Hindlimb muscle (tissue), 1 donor: Measurements from ENCODE around the gene PBX1. TPM values are rescaled to one million over a fixed set of nuclear protein-coding genes. Genes with fewer than 3 reads are reported as not detected.
A peak's percentile ranks its signal among the peaks of the same experiment; 100 is the strongest.
"Not testable (repeated sequence)": the region's sequence is repeated elsewhere in the genome, so short reads cannot be mapped to it uniquely, and the experiment has no call there.

Experiments used
- DNase-seq: peaks from one replicate; pipeline ENCODE4 v3.0.0-alpha.2; 2013
- polyA plus RNA-seq: library from polyadenylated mRNA; unstranded; fragments of 120-200 nt; gene quantifications from one replicate; pipeline ENCODE4 v1.2.1, GENCODE V29; 2013; ENCODE audit not compliant: insufficient read length

The PBX1 gene
- polyA plus RNA-seq, 1 donor: 55.4 TPM

- DNase-seq: no peak
These were observed 85.3 kb downstream of the PBX1 start for GRCh38 chr1:164644268-164644667.

DNA sequence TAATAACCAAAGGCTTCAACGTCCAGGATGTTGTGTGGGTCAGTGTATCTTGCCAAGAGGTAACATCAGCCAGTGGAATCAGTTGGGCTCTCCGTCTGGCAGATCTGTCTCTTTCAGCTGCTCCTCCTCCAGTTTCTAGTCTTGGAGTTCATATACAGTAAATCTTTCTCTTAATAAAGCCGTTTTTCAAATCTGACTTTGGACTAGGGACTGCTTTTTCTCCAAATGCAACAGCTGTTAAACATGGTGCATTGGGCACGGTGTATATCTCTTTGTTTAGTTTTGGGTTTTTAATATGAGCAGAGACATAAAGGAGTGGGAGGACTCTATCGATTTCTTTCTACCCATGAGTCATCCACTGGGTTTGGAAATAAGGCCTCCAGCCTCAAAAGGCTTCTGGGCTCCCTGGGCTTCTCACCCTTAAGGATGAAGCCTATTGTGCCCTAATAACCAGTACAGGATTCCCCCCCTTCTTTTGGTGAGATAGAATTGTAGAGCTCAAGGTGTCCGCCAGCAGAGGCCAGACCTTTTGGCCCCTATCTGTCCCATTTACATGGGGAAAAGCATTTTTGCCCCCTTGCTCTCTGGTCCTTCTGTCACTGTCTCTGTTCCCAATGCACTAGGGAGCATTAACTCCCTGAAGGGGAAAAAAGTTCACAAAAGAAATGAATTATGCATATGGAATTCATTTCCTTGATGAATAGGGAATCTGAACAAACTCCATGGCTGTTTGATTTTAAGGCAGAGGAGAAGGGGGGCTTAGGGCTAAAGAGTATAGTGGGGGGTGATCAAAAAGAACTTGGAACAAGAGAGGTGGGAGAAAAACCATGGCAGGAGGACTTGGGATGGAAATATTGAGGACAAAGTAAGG lies 86.0 kb downstream of the PBX1 start:
- DNase-seq: peak; percentile 59

DNA sequence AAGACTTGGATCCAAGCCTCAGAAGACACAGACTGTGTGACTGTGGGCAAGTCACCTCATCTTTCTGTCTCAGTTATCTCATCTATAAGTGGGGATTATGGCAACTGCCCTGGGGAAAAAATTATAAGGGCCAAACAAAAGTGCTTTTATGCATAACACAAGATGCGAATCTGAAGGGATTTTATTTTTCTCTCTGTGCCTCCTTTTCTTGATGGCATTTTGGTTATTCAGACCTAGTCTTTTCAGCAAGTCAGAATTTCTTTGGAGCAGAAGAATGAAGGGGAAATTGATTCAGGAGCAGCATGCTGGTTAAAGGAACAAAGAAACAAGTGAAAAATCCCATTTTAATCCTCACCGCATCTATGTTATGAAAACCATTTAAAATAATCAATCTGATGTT lies 86.9 kb downstream of the PBX1 start:
- no peak for DNase-seq

DNA sequence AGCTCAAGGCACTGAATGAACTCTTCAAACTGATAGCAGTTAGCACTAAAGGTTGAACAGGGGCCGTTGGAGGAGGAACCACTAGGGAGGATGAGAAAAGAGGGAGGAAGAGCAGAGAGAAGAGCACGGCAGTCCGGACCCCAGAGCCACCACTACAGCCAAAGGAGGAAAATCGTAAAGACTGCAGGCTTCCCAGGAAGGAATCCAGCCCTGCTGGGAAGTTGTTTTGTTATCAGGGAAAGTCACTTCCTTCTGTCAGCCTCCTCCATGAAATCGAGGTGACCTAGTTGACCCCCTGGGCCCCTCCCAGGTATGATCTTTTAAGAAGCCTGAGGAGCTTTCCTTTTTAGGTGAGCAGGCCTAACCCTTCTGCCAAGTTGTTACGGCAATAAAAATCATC lies 88.2 kb downstream of the PBX1 start:
- DNase-seq: no peak

GRCh38 chr1:164648636-164649035 lies 89.7 kb downstream of the PBX1 start:
- no peak for DNase-seq

DNA sequence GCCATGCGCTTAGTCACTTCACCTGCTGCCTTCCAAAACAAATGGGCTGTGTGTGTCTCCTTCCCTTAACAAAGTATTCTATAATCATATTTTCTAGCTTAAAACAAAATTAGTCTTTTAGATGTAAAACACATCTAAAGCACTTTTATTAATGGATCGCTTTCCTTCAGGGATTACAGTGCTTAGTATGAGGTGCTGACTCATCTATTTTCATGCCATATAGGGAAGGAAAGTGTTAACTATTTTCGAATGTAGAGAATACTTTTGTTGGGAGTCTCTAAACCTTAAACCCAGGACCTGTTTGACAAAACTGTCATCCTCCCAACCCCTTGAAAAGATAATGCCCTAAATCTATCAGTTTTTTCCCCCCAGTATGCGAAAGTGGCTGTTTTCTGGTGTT lies 90.2 kb downstream of the PBX1 start:
- DNase-seq: no peak

DNA sequence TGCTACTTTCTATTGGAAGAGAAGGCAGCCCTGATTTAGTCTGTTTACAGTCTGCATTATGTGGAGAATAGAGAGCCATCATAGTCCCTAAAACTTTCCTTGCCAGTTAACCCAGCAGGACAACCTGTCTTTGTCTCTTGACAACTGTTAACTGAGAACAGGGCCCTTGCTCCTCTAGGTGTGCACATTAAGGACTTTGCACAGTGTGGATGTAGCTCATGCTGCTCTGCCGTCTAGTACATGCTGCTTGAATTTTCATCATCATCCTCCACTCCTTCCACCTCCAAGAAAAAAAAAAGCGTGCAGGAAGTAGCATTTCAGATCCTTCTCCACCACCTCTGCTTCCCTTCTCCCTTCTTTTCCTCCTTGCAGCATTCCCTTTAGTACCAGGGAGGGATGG lies 91.5 kb downstream of the PBX1 start:
- no peak for DNase-seq

- DNase-seq: no peak
These were observed 92.5 kb downstream of the PBX1 start for GRCh38 chr1:164651351-164651951.

DNA sequence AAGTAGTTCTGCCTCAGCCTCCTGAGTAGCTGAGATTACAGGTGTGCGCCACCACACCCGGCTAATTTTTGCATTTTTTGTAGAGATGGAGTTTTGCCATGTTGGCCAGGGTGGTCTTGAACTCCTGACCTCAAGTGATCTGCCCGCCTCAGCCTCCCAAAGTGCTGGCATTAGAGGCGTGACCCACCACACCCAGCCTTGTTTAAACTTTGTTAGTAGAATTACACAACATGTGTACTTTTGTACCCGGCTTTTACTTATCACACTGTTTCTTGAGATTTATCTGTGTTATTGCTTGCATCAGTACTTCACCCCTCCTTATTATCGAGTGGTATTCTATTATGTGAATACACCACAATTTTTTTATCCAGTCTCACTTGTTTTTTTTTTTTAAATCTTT lies 94.0 kb downstream of the PBX1 start:
- DNase-seq: not testable (repeated sequence)

DNA sequence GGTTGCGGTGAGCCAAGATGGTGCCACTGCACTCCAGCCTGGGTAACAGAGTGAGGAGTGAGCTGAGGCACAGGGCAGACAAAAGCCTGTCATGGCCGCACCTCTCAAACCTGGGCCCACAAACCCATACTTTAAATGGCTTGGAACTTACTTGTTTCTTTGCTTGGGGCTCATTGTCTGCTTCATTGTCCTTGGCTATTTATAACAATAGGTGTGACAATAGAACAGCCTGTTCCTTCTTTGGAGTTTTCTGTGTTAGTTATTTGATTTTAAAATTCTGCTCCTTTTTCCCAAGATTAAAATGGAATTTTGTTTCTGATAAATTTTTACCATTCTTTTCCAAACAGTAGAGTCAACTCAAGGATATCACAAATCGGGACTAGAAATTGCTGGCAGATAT lies 94.7 kb downstream of the PBX1 start:
- DNase-seq: no peak

- DNase-seq: no peak
These were observed 95.2 kb downstream of the PBX1 start for GRCh38 chr1:164654200-164654599.

GRCh38 chr1:164658864-164659263 lies 99.9 kb downstream of the PBX1 start:
- no peak for DNase-seq

DNA sequence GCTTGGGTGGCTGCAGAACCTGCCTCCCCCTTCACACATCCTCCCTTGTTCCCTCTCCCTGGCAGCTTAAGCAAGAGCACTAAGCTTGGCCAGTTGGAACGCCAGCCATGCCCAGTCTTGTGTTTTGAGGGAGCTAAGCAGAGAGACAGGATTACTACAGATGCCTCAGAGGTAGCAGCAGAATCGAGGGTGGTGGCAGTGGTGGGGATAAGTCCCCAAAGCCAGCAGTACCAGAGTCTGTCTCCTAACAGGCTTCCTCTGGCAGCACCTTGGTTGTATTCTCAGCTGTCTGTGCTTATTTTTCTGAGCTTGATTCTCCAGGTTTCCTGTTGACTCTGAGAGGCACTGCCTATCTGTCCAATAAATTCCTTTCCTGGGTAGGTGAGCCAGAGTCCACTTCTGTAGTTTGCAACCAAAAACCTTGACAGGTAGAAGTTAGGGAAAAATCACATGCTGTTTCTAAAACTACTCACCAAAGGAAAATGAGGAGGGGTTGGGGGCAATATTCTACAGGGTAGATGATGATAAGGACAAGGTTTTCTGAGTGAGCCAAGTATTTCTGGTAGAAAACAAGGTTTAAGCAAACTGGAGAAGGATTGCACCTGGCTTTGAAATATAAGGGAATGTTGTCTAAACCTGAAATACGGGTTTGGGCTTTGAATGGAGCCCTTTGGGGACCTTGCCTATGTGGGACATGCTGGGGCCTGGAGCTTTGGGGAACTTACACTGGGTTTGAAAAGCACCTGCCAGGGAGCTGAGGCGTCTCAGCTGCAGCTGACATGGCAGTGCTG lies 100.8 kb downstream of the PBX1 start:
- DNase-seq: no peak

- no peak for DNase-seq
These were observed 101.4 kb downstream of the PBX1 start for GRCh38 chr1:164660412-164660772.

DNA sequence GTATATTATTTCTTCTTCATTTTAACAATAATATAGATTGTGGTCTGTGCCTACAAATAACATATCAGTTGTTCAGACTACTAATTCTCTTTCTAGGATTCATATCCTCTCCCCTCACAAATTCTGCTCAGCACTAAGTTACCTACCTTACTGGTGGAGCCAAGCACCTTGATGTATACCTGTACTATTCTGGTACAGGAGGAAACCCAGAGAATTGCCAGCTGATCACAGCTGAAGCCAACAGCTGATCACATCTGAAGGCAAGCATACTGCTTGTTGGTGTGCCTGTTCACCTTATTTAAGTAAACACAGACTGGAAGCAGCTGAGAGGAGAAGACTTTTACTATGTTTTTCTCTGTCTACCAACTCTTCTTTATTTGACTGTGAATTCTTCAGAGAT lies 101.8 kb downstream of the PBX1 start:
- DNase-seq: no peak

- no peak for DNase-seq
These were observed 103.5 kb downstream of the PBX1 start for GRCh38 chr1:164662462-164662861.

DNA sequence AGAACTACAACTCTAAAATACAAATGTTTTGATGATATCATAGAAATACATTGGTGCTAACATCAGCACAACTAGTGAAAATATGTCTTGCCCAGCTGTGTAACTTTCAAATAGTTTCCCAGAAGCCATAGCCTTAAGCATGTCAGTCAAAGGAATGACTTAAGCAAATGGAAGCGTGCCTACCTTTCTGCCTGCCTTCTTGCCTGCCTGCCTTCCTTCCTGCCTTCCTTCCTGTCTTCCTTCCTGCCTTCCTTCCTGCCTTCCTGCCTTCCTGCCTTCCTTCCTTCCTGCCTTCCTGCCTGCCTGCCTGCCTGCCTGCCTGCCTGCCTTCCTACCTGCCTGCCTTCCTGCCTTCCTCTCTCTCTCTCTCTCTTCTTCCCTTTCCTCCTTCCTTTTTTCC lies 104.0 kb downstream of the PBX1 start:
- no peak for DNase-seq

DNA sequence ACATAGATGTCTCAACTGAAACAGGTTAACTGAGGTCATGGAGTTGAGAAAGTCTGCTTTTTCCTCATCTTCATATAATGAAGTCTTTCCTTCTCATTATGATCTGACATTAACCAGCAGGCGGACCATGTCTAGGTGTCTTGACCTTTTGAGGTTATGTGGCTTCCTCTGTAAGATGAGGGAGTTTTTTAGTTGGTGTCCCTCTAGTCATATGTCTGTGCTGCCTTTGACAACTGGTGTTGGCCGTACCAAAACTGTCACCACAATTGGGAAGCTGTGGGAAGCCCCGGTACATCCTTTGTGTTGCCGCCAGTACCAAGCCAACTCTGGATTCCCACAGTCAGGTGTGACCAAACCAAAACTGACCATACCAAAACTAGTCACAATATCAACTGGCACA lies 105.1 kb downstream of the PBX1 start:
- DNase-seq: no peak

GRCh38 chr1:164667001-164667400 lies 108.0 kb downstream of the PBX1 start:
- DNase-seq: no peak

DNA sequence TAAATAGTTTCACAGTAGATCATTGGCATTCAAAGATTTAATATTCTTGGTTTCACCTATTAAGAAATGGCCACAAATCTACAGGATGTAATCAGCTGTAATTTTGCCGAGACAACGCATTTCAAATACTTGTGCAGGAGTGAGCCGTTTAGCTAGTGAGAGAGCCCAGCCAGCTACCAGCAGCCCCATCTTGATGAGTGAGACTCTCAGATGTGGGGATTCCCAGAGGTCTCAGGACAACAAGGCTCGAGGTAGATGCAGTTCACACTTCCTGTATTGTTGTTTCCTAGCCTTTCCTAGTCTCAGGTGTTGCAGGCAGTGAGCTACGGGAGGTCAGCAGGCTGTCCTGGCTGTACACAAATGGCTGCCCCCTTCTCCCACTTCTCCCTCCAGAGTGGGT lies 108.6 kb downstream of the PBX1 start:
- no peak for DNase-seq

DNA sequence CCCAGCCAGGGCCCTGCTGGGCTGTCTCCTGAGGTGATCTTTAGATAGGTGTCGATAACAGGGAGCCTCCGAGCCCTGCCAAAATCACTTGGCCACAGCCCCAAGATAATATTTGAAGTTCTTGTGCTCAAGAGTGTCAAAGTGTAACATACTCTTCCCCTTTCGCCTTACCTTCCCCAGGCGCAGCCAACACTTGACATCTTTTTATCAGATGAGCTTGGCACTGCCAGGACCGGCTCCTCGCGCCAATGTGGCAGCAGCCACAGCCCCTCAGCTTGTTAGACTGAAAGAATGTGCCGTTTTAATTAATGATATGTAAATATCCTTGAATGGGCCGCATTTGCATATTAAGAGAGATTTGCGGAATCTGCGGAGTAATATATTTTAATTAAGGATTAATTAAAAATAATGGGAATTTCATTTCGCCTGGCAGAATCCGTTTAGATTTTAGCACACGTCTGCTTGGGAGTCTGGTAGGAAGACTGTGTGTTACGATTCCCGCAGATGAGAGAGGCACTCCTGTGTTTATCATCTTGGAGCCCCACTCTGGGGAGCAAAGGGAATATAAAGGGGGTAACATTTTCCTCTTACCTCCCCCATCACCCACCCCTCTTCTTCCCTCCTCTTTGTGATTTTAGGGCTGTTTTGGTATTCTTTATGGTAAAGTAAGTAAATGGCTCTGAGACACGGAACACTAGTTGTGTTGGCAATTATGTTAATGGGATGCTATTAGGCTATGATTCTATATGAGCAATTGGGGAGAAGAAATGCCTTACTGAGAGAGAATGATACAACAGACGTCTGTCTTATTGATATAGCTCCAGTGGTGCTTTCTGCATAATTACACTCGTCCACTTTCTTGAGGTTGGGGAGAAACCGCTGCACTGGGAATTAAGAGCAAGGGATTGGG lies 109.8 kb downstream of the PBX1 start:
- no peak for DNase-seq

DNA sequence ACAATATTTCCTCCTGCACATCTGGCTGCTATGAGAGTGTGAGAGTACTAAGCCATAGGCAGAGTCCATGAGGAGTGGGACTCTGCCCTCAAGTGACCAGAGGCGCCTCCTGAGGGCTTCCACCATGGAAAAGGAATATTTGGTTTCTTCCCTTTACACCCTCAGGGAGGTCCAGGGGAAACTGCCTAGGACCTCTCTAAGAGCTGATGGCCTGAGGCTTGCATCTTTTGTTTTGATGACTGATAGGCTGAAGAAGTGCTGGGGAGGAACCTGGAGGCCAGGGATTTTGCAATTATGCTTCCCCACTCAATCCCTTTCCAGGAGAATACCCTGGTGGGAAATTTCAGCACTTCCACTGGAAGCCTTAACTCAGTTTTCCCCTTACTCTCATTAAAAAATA lies 111.0 kb downstream of the PBX1 start:
- DNase-seq: no peak

DNA sequence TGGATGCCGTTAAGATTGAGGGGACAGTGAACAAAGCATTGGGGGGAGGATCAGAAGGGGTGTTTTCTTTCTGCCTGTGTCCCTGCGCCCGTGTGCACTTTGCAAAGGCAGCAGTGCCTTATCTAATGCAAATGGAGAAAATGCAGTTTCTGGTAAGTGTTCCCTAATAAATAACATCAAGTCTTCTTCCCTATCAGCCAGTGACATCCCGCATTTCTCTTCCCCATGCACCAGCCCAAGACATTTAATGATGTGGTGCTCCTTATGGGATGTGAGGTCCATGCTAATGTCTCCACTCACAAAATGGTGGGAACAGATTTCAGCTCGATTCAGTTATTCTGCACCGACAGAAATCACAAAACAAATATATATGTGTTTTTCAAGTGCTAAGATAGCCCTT lies 111.8 kb downstream of the PBX1 start:
- DNase-seq: no peak
